ENCODE data around the gene CYTH3.

CYTH3 gene

DNA sequence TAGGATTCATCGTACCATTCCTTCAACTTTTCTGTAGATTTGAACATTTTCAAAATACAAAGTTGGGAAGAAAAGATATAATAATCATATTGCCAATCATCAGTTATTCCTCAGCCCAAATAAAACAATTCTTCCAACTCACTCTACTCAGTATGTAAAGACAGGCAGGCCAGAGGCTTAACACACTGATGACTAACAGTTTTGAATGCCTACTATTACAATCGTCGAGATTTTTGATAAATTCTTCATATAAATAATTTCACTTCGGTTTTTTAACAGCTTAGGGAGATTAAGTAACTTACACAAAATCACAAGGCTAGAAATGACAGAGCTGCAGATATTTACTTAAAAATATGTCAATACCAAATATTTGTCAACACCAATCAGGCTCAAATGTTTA, 17.6 kb downstream of the CYTH3 start:
- TF ChIP-seq, protein P1, sequence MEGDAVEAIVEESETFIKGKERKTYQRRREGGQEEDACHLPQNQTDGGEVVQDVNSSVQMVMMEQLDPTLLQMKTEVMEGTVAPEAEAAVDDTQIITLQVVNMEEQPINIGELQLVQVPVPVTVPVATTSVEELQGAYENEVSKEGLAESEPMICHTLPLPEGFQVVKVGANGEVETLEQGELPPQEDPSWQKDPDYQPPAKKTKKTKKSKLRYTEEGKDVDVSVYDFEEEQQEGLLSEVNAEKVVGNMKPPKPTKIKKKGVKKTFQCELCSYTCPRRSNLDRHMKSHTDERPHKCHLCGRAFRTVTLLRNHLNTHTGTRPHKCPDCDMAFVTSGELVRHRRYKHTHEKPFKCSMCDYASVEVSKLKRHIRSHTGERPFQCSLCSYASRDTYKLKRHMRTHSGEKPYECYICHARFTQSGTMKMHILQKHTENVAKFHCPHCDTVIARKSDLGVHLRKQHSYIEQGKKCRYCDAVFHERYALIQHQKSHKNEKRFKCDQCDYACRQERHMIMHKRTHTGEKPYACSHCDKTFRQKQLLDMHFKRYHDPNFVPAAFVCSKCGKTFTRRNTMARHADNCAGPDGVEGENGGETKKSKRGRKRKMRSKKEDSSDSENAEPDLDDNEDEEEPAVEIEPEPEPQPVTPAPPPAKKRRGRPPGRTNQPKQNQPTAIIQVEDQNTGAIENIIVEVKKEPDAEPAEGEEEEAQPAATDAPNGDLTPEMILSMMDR (IDR thresholded peaks at IDR 0.05; ENCODE audit: low read depth, low read length), result no peak
- no peak for DNase-seq (ENCODE audit: extremely low read depth, low read depth)

DNA sequence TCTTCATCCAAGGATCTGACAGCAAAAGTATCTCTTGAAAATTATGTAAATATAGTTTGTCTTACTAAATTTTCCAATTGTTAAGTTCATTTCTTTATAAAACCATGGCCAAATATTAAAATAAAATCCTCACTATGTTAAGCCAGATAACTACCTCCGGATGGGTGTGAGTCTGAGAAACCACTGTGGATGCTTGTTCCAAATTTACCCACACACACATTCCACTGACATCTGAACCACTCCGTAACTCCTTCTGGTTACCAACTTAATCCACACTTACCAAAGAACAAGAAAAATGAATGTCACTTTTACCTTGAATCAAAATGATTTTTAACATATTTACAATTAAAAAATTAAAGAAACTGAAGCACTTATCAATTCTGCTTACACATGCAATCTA, 19.7 kb downstream of the CYTH3 start:
- no peak for DNase-seq (ENCODE audit: extremely low read depth, low read depth)
- TF ChIP-seq, protein P1 (IDR thresholded peaks at IDR 0.05; ENCODE audit: low read depth, low read length), result no peak

DNA sequence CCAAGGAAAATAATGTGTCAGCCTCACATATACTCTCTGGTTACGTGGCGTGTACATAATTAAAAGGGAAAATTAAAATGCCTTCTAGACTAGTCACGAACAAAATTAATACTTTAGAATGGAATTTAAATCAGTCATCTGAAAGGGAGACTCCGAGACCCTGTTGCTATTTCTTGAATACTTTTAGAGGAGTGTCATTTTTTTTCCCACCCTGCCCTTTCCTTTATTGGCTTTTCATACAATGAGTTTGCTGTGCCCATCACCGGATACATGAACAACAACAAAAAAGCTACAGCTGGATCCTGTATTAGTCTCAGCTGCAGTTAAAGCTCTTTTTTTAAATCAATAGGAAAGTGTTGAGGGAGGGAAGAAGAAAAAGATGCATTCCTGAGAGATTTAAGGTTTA, 20.1 kb downstream of the CYTH3 start:
- no peak for DNase-seq (ENCODE audit: extremely low read depth, low read depth)
- TF ChIP-seq, protein P1 (IDR thresholded peaks at IDR 0.05; ENCODE audit: low read depth, low read length), result no peak

DNA sequence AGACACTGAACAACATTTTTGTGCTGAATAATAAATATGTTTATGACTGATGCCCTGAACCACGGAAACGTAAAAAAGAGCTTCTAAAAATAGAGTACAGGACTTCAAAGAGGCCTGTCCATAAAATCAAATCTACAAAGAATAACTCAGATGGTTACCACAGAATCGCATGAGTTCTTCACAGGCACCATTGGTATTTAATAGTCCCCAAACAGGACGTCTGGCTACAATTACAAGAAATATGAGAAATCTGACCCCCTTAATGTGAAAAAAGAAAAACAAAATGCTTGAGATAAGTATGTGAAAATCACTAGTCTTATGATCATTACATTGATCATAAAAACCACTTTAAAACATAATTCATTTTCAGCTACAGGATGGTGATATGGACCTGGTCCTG, 20.8 kb downstream of the CYTH3 start:
- no peak for DNase-seq (ENCODE audit: extremely low read depth, low read depth)
- TF ChIP-seq, protein P1 (IDR thresholded peaks at IDR 0.05; ENCODE audit: low read depth, low read length), result no peak

DNA sequence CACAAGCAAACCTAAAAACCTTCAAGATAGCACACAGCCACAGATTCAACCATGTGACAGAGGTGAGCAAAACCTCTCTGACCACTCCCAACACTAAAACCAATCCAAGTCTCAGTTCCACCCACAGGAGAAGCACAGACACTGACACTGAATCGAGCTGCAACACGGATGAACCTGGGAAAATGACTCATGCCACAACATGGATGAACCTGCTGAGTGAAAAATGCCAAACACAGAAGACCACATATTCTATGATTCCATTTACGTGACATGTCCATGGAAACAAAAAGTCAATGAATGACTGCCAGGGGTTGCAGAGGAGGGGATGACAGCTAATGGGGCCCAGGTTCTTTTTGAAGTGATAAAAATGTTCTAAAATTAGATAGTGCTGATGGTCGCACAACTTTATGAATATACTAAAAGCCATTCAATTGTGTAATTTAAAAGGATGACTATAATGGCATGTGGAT, 22.0 kb downstream of the CYTH3 start:
- no peak for DNase-seq (ENCODE audit: extremely low read depth, low read depth)
- TF ChIP-seq, protein P1 (IDR thresholded peaks at IDR 0.05; ENCODE audit: low read depth, low read length), result no peak

DNA sequence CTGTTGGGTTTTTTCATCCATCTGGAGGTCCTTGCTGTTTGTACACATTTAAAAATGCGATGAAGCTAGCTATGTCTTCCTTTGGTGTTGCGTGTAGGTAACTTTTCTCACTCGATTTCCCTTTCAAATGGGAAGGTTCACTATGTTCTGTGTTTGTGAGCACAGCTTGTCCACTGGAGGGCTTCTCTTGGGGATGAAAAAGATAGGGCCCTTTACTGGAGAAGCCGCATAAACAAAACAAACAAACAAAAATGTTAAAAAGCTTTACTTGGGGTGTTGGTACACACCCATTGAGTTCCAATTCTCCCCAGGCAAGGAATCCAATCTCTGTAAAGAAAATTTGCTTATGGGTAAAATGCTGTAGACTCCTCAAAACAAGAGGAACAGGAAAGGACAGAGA, 23.4 kb downstream of the CYTH3 start:
- no peak for DNase-seq (ENCODE audit: extremely low read depth, low read depth)
- TF ChIP-seq, protein P1 (IDR thresholded peaks at IDR 0.05; ENCODE audit: low read depth, low read length), result no peak

DNA sequence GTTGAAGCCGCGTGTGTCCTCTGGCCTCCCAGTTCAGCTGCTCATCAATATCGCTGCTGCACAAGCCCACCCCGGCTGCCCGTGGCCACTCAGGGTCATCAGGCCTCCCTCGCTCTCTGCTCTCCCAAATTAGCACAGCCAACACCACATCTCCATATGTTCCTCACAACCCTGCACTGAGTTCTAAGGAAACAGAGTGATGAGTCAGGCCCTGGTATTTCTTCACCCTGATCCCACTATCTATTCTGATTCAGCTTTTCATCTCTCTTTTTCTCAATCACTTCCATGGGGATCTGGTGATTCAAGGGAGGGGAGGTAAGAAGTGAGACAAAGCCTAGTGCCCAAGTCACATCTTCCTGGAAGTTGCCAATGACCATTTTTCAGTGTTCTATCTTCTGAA, 23.8 kb downstream of the CYTH3 start:
- TF ChIP-seq, protein P1 (IDR thresholded peaks at IDR 0.05; ENCODE audit: low read depth, low read length), result no peak
- no peak for DNase-seq (ENCODE audit: extremely low read depth, low read depth)

All from AG09319 (cell line).